SK-N-MC (cell line): Measurements from ENCODE around the gene CAMK2B.

ENCODE experiments used
- EZH2 ChIP-seq: fragments of 200-600 bp; sonication (generic); IDR thresholded peaks from one replicate; pipeline ENCODE4 v1.6.1; 2017; ENCODE audit warnings: antibody characterized with exemption
- POLR2AphosphoS5 ChIP-seq: IDR thresholded peaks from 2 replicates; pipeline ENCODE4 v1.6.1; 2012; ENCODE audit warnings: mild to moderate bottlenecking, low read depth, low read length, borderline replicate concordance

DNA sequence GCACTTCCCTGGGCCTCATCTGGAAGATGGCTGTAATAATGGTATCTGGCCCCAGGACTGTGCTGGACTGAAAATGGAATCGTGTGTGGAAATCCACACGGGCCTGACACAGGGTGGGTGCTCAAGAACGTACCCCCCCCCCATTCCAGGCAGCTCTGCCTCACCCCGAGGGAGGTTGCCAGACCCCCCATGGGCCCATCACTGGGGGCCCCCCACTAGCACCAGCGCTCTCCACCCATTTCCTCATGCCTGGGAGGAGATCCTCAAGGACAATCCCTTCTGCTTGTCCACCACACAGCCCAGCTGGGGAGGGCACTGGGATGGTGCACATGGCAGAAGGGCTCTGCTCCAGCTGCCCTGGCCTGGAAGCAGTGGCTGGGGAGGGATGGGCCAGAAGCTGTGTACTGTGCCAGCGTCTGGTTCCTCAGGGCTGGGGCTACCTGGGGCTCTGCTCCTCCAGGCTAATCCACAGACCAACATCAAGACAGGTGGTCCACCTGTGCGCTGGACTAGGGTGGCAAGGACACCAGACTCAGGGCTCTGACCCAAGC lies 55.4 kb downstream of the CAMK2B start:
- TF ChIP-seq POLR2AphosphoS5 (no peak), EZH2 (no peak)
